ENCODE measurements around the gene PPP1CA. TPM values are rescaled to one million over a fixed set of nuclear protein-coding genes. Genes with fewer than 3 reads are reported as not detected.
"Not testable (repeated sequence)": the region's sequence is repeated elsewhere in the genome, so short reads cannot be mapped to it uniquely, and the experiment has no call there.

PPP1CA gene
- total and polyA plus RNA-seq, 8 donors, result 108 to 173 (median 140) TPM

DNA sequence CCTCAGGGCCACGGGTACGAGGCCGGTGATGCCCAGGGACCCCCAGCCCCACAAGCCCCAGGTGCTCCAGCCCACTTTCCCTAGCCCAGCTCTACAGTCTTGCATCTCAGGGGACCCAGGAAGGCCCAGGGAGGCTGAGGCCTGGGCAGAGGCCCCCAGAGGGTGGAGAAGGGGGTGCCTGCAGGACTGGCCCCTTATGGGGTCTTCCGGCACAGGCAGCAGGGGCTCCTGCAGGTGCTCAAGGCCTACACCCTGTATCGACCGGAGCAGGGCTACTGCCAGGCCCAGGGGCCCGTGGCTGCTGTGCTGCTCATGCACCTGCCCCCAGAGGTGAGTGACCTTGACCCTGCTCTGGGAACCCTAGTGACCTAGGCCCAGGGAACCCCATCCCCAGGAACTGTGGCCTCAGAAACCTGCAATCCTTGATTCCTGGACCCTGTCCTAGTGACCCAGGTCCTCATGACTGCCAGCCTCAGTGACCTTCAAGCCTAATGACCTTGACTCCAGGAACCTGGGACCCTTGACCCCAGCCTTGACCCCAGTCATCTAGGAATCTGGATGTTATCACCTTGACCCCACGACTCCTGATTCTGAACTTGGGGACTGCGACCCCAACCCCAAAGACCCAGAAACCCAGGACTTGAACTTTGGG lies 4.2 kb upstream of the PPP1CA start:
- Histone ChIP-seq H3K27ac (peak overlapping the region in 1 of 2 donors; percentile 43), H3K4me1 (peaks cover under 1 to 80% of the 10 kb centered on the region in 2 donors), H3K9me3 (no peaks in the 10 kb centered on the region), H3K27me3 (peaks cover 0 to 18% of the 10 kb centered on the region in 2 donors), H3K4me3 (peak overlapping the region in 1 of 2 donors; percentile 51), H3K36me3 (no peaks in the 10 kb centered on the region)
- intact Hi-C loops (cut with DNase I), result no loop called here
- TF ChIP-seq, protein P1, sequence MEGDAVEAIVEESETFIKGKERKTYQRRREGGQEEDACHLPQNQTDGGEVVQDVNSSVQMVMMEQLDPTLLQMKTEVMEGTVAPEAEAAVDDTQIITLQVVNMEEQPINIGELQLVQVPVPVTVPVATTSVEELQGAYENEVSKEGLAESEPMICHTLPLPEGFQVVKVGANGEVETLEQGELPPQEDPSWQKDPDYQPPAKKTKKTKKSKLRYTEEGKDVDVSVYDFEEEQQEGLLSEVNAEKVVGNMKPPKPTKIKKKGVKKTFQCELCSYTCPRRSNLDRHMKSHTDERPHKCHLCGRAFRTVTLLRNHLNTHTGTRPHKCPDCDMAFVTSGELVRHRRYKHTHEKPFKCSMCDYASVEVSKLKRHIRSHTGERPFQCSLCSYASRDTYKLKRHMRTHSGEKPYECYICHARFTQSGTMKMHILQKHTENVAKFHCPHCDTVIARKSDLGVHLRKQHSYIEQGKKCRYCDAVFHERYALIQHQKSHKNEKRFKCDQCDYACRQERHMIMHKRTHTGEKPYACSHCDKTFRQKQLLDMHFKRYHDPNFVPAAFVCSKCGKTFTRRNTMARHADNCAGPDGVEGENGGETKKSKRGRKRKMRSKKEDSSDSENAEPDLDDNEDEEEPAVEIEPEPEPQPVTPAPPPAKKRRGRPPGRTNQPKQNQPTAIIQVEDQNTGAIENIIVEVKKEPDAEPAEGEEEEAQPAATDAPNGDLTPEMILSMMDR (IDR thresholded peaks at IDR 0.05), result no peak
- DNase-seq (no peak), ATAC-seq (no peak)

DNA sequence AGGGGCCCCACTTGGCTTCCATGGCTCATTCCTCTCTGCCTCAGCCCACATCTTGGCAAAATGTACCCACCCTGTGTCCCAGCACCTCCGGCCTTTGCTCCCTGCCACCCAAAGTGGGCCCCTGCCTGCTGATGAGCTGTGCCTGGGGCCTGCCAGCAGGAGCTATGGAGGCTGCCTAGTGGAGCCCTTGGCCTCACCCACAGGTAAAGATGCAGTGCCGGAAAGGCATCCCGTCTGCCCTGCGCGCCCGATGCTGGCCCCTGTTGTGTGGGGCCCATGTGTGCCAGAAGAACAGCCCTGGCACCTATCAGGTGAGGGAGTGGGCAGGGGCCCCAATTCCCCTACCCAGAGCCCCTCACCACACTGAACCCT lies 3.5 kb upstream of the PPP1CA start:
- Histone ChIP-seq H3K36me3 (peaks cover 0 to 4% of the 10 kb centered on the region in 2 donors), H3K4me1 (peaks cover 7 to 84% of the 10 kb centered on the region in 2 donors), H3K9me3 (no peaks in the 10 kb centered on the region), H3K27ac (peak overlapping the region in 1 of 2 donors; percentile 43), H3K27me3 (peaks cover 0 to 11% of the 10 kb centered on the region in 2 donors), H3K4me3 (peak overlapping the region in 1 of 2 donors; percentile 51)
- ATAC-seq, result no peak
- no peak for DNase-seq
- intact Hi-C loops (cut with DNase I), result no loop called here
- TF ChIP-seq, protein P1 (IDR thresholded peaks at IDR 0.05), result no peak

DNA sequence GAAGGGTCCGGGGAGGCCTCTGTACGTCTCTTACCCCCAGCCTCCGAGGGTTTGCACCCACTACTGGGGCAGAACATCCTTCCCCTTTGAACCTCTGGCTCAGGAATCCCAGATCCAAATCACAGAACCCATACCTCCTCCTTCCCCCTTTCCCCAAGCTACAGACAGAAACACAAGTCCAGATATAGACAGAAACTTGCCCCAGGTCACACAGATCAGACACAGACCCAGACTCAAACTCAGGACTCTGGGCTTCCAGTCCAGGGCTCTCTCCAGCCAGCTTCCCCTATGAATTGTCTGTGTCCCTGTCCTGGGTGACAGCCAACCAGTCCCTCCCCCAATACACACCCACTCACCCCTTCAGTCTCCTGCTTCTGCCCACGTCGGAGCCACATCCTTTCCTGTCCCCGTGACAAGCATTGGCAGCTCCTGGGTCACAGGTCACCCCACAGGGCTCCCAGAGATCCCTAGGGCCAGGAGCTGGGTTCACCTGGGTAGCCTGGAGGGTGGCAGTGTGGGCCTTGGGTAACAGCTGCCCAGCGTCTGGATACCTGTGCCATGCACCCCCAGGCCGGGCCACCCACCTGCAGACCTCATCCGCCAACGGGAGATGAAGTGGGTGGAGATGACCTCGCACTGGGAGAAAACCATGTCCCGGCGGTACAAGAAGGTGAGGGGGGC lies 3.0 kb upstream of the PPP1CA start:
- intact Hi-C loops (cut with DNase I), result no loop called here
- no peak for ATAC-seq
- Histone ChIP-seq H3K27me3 (peaks cover 0 to 7% of the 10 kb centered on the region in 2 donors), H3K36me3 (peaks cover 0 to 9% of the 10 kb centered on the region in 2 donors), H3K27ac (peak overlapping the region in 1 of 2 donors; percentile 96), H3K4me1 (peaks cover 11 to 84% of the 10 kb centered on the region in 2 donors), H3K4me3 (peak overlapping the region in 1 of 2 donors; percentile 51), H3K9me3 (no peaks in the 10 kb centered on the region)
- TF ChIP-seq, protein P1 (IDR thresholded peaks at IDR 0.05), result no peak
- no peak for DNase-seq

DNA sequence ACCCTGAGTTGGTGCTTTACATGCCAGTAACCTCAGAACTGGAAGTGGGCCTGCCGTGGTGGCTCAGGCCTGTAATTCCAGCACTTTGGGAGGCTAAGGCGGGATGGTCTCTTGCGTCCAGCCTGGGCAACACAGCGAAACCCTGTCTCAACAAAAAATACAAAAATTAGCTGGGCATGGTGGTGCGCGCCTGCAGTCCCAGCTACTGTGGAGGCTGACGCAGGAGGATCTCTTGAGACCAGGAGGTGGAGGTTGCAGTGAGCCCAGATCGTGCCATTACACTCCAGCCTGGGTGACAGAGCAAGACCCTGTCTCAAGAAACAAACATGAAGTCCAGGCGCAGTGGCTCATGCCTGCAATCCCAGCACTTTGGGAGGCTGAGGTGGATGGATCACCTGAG lies 1.4 kb upstream of the PPP1CA start:
- DNase-seq; H3K27me3 ChIP-seq; intact Hi-C loops (cut with DNase I); H3K9me3 ChIP-seq; ATAC-seq: not testable (repeated sequence)
- Histone ChIP-seq H3K4me3 (peak overlapping the region in 1 of 2 donors; percentile 51), H3K27ac (peak overlapping the region; percentile 44 to 96), H3K4me1 (peaks cover 16 to 84% of the 10 kb centered on the region in 2 donors), H3K36me3 (peaks cover 0 to 25% of the 10 kb centered on the region in 2 donors)

DNA sequence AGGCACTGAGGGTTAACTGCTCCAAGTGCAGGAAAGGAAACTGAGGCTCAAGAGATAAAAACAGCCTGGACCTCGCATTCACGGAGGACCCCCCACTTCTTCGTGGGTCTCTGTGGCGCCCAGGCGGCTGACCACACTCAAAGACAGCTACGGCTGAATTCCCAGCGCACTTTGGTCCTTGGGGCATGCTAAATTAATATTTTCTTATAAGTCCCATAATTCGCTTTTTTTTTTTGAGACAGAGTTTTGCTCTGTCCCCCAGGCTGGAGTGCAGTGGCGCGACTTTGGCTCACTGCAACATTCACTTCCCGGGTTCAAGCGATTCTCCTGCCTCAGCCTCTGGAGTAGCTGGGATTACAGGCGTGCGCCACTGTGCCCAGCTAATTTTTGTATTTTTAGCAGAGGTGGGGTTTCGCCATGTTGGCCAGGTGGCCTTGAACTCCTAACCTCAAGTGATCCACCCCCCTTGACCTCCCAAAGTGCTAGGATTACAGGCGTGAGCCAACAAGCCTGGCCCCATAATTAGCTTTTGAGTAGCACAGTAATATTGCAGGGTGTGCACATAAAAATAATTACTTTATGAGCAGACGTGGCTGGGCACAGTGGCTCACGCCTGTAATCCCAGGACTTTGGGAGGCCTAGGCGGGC lies 658 bp upstream of the PPP1CA start:
- H3K27me3 ChIP-seq; DNase-seq; H3K9me3 ChIP-seq; intact Hi-C loops (cut with DNase I); ATAC-seq: not testable (repeated sequence)
- H3K36me3 ChIP-seq, result peaks cover 0 to 32% of the 10 kb centered on the region in 2 donors
- peak overlapping the region; percentile 89 to 96 for H3K27ac ChIP-seq
- peaks cover 16 to 84% of the 10 kb centered on the region in 2 donors for H3K4me1 ChIP-seq
- peak overlapping the region in 1 of 2 donors; percentile 98 for H3K4me3 ChIP-seq

Measured in left lung (tissue), 10 donors.